PFSK-1 (cell line): ENCODE data around the gene COL23A1.

Experiments
- FOXP2 ChIP-seq: optimal IDR thresholded peaks from 2 replicates; pipeline ENCODE3; 2011; ENCODE audit warnings: borderline replicate concordance, control low read depth, inconsistent platforms; ENCODE audit not compliant: insufficient read depth; ENCODE audit errors: extremely low read length, extremely low read depth
- POLR2AphosphoS5 ChIP-seq: IDR thresholded peaks from 2 replicates; pipeline ENCODE4 v1.6.1; 2012; ENCODE audit warnings: low read depth, mild to moderate bottlenecking, control low read depth, low read length, moderate library complexity
- SIN3A ChIP-seq: IDR thresholded peaks from 2 replicates; pipeline ENCODE4 v1.6.1; 2012; ENCODE audit warnings: mild to moderate bottlenecking, low read length, moderate library complexity, borderline replicate concordance; ENCODE audit not compliant: insufficient read depth
- TAF1 ChIP-seq: IDR thresholded peaks from 2 replicates; pipeline ENCODE4 v1.6.1; 2012; ENCODE audit warnings: low read length, control low read depth, borderline replicate concordance; ENCODE audit not compliant: insufficient read depth
- TF ChIP-seq, protein P1 (sequence below), 2 experiments: IDR thresholded peaks; 2 replicates each; pipeline versions ENCODE4 v1.6.1 to v1.8.0; 2011 to 2012; ENCODE audit warnings: low read depth in 2 of 2, low read length in 2 of 2, control low read depth in 1 of 2, inconsistent platforms in 1 of 2, mild to moderate bottlenecking in 1 of 2, moderate library complexity in 1 of 2; ENCODE audit not compliant: insufficient read depth in 1 of 2

DNA sequence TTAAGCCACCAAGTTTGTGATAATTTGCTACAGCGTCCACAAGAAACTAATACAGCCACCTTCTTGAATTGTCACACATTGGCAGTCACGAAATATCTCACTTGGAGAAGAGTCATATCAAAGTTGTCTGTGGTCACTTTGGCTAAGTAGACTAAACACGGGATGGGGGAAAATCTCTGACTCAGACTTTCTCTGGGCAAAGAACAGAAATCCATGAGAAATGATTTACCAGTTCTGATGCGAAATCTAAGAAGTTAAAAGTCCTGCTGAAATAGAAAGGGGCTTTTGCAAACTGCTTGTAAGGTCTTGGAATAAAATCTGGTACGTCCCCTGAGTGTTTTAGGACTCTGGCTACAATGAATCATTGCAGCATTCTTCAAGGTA, 158.4 kb downstream of the COL23A1 start:
- TF ChIP-seq, protein P1, sequence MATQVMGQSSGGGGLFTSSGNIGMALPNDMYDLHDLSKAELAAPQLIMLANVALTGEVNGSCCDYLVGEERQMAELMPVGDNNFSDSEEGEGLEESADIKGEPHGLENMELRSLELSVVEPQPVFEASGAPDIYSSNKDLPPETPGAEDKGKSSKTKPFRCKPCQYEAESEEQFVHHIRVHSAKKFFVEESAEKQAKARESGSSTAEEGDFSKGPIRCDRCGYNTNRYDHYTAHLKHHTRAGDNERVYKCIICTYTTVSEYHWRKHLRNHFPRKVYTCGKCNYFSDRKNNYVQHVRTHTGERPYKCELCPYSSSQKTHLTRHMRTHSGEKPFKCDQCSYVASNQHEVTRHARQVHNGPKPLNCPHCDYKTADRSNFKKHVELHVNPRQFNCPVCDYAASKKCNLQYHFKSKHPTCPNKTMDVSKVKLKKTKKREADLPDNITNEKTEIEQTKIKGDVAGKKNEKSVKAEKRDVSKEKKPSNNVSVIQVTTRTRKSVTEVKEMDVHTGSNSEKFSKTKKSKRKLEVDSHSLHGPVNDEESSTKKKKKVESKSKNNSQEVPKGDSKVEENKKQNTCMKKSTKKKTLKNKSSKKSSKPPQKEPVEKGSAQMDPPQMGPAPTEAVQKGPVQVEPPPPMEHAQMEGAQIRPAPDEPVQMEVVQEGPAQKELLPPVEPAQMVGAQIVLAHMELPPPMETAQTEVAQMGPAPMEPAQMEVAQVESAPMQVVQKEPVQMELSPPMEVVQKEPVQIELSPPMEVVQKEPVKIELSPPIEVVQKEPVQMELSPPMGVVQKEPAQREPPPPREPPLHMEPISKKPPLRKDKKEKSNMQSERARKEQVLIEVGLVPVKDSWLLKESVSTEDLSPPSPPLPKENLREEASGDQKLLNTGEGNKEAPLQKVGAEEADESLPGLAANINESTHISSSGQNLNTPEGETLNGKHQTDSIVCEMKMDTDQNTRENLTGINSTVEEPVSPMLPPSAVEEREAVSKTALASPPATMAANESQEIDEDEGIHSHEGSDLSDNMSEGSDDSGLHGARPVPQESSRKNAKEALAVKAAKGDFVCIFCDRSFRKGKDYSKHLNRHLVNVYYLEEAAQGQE (IDR thresholded peaks at IDR 0.05; ENCODE audit: insufficient read depth in 1 of 2, low read depth in 2 of 2, low read length in 2 of 2): no peak
- no peak for TF ChIP-seq POLR2AphosphoS5
- TF ChIP-seq TAF1: no peak
- no peak for TF ChIP-seq SIN3A
- no peak for TF ChIP-seq FOXP2
